Hematopoietic multipotent progenitor cell treated with erythropoietin and hydrocortisone succinate and interleukin-3 and kit ligand, for 6 days (in vitro differentiated cells): ENCODE data around the gene SOX5.
"Not testable (repeated sequence)": the region's sequence is repeated elsewhere in the genome, so short reads cannot be mapped to it uniquely, and the experiment has no call there.

Experiments
- DNase-seq: peaks from one replicate; pipeline ENCODE4 v3.0.0-alpha.2; 2015

Gene SOX5

DNA sequence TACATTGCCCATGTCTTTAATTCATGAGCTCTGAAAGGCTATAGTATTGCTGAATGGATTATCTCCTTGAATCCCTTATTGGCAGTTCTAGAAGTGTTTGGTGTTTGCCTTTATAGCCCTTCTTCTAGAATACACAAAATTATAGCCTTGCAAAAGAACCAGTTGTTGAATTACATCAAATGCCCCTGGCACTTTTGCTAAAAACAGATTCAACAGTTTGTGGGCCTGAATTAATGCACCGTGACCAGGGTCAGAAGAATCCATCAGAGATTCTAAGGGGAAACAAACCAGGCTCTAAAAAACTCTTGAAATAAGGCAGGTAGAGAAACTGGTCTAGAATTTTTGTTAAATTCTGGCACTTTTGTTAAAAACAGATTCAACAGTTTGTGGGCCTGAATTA lies 197.8 kb downstream of the SOX5 start:
- DNase-seq = no peak

- DNase-seq = no peak
Measured at GRCh38 chr12:23750923-23751322, 198.5 kb downstream of the SOX5 start.

- DNase-seq = no peak
Measured at GRCh38 chr12:23744696-23745095, 204.8 kb downstream of the SOX5 start.

GRCh38 chr12:23742574-23742973 lies 206.9 kb downstream of the SOX5 start:
- DNase-seq = no peak

GRCh38 chr12:23731493-23731892 lies 218.0 kb downstream of the SOX5 start:
- DNase-seq = no peak

GRCh38 chr12:23731035-23731434 lies 218.4 kb downstream of the SOX5 start:
- no peak for DNase-seq

DNA sequence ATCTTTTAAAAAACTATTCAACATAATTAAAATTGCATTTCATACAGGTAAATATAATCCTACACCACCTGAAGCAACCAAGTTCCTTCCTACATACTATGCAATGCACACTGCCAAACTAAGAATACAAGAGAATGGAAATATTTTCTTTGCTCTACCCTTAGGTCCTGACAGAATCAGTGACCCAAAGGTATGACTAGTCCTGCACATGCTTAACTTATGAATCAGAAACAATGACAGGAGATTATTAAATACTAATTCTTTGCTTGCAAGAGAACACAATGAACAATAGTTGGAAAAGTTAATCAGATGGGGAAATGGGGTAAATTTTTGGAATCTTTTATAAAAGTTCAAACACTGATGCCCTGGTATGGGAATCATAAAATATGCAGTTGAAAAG lies 220.1 kb downstream of the SOX5 start:
- no peak for DNase-seq

DNA sequence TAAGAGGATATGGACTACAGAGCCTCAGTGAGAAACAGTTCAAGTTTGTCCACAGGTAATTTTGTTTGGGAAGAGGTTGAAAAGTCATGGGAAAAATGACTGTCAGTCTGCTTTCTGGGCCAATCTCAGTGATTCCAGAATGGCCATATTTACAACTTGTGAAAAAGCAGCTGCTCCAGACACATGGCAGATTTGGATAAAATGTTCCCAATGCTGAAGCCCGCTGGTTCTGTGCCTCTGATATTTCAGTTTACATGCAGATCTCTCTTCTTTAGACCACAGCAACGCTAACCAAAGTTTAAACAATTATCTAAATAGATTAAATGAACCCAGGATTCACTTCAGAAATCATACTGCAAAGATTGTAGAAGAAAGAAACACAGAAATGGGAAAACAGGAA lies 222.8 kb downstream of the SOX5 start:
- no peak for DNase-seq

GRCh38 chr12:23722655-23723054 lies 226.8 kb downstream of the SOX5 start:
- DNase-seq = no peak

- no peak for DNase-seq
Measured at GRCh38 chr12:23721268-23721667, 228.2 kb downstream of the SOX5 start.

DNA sequence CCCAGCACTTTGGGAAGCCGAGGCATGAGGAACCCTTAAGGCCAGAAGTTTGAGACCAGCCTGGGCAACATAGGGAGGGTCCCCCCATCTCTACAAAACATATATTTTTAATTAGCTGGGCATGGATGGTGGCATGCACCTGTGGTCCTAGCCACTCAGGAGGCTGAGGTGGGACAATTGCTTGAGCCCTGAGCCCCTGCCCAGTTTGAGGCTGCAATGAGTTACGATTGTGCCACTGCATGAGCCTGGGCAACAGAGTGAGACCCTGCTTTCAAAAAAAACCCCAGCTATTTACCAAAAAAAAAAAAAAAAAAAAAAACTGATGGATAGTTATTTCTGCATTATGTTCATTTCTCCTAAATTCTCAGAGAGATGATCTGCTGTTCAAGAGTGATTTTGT lies 230.0 kb downstream of the SOX5 start:
- DNase-seq = no peak

DNA sequence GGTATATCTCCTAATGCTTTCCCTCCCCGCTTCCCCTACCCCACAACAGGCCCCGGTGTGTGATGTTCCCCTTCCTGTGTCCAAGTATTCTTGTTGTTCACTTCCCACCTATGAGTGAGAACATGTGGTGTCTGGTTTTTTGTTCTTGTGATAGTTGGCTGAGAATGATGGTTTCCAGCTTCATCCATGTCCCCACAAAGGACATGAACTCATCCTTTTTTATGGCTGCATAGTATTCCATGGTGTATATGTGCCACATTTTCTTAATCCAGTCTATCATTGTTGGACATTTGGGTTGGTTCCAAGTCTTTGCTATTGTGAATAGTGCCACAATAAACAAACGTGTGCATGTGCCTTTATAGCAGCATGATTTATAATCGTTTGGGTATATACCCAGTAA lies 239.1 kb downstream of the SOX5 start:
- not testable (repeated sequence) for DNase-seq

- DNase-seq = no peak
Measured at GRCh38 chr12:23708185-23708837, 241.2 kb downstream of the SOX5 start.

- no peak for DNase-seq
Measured at GRCh38 chr12:23707270-23707669, 242.2 kb downstream of the SOX5 start.

DNA sequence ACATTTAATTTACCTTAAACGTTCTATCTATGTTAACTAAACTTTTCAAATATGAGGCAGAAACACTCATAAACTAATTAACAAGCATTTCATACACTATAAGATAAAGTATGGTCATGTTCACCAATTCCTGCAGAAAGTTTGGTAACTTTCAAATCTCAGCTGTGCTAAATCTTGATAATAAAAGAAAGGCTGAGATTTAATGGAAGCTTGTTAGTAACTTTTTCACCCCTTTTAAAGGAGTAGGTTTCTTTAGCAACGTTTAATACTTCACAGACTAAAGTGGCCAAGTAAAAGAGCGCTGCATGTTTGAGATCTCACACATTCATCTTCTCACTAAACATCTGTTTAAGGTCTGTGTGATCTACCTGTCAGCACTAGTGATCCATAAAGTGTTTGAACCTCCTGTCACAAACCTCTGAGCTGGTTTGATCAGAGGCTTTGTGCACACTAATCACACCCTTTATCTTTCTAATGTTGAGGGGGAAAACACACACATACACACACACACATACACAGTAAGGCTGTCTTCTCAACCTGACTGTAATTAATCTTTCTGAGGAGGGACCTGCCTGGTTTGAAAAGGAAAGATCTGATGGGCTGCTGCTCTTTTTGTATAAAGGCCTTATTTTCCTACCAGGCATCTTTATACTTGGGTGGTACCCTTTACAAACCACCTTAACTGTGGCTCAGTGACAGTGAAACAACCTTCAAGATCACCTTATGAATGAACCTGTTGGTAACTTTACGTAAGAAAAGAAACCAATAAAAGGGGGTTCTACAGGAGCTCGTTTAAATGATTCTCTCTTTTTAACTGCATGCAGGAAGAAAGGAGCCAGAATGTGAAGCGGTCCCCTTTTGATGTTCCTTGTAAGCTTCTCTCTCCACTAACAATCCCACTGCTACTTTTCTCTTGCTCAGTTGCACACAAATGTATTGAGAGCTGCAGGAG lies 244.2 kb downstream of the SOX5 start:
- DNase-seq = no peak

GRCh38 chr12:23703051-23703450 lies 246.4 kb downstream of the SOX5 start:
- no peak for DNase-seq

- no peak for DNase-seq
Measured at GRCh38 chr12:23699031-23699430, 250.4 kb downstream of the SOX5 start.

DNA sequence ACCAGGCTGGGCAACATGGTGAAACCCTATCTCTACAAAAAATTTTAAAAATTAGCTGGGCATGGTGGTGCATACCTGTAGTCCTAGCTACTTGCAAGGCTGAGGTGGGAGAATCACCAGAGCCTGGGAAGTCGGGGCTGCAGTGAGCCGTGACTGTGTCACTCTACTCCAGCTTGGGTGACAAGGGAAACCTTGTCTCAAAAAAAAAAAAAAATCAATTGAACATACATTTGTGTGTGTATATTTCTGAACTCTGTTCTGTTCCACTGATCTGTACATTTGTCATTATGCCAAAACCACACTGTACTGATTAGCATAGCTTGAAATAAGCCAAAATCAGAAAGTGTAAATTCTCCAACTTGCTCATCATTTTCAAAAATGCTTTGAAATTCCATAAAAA lies 254.6 kb downstream of the SOX5 start:
- no peak for DNase-seq

DNA sequence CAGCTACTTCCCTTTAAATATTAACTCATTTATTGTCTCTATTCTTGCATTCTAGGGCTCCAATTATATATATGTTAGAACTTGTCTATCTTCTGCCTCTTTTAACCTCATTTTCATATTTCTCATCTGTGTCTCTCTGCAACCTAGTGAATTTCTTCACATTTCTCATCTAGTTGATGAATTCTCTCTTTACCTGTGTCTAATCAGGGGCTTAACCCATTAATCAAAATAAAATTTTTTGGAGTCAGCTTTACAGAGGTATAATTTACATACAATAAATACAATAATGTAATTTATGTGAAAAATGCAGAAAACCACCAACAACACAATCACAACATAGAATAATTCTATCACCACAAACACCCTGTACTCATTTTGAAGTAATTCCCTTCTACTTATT lies 255.2 kb downstream of the SOX5 start:
- no peak for DNase-seq

DNA sequence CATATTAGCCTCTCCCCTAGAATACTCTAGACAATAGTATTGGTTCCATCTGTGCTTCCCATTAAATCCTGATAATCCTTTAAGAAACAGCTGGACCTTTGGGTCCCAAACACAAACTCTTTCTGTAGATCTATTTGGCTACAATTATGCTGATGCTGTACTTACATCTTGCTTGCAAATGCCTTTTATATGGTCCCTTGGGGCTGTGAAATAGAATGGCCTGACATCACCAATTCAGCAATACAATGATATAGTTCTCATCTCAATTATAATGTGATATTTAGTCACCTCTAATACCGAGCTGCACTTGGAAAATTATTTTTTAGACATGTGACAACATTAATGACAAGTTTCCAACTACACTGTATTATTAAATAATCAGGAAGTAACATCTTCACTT lies 261.5 kb downstream of the SOX5 start:
- DNase-seq = no peak

DNA sequence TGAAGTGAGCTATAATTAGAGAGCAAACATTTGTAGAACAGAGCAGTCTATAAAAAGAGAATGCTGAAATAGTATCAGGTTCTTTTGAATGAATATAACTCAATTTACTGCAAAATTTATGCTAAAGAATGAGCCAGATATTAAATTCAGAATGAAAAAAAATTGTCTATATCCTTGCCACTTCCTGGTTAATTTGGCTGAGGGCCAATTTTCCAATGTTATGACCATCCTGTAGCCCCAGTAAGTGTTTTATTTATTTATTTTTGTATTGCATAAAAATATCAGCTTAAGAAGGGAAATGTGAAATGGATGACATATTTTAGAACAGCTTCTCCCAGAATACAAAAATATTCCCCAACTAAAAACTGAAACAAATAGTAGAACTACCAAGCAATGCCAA lies 263.4 kb downstream of the SOX5 start:
- DNase-seq = peak; percentile 6

- DNase-seq = peak; percentile 2
Measured at GRCh38 chr12:23684121-23684520, 265.3 kb downstream of the SOX5 start.

GRCh38 chr12:23681237-23681636 lies 268.2 kb downstream of the SOX5 start:
- DNase-seq = no peak

DNA sequence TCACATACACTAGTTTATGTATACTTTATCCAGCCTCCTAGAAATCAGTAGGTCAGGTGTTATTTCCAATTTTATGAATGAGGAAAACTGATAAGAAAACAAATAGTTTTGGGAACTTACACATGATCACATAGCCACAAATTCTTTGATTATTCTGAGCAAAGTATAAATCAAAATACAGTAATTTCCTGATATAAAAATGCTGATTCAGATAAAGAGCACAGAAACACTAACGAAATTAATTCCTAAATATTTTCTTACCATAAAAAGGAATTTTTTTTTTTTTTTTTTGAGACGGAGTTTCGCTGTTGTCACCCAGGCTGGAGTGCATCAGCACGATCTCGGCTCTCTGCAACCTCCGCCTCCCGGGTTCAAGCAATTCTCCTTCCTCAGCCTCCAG lies 275.4 kb downstream of the SOX5 start:
- DNase-seq = no peak
